Measurements from ENCODE around the gene SLF2.

The SLF2 gene

GRCh38 chr10:100998991-100999741, 86.4 kb downstream of the SLF2 start:
- Histone ChIP-seq H3K4me3 (ENCODE audit: low read depth, low read length) (peak overlapping the region; percentile 86), H3K9ac (ENCODE audit: low read length) (peak overlapping the region; percentile 94), H4K91ac (ENCODE audit: low read depth, low read length) (peak overlapping the region; percentile 97), H3K9me3 (ENCODE audit: insufficient read depth, low read depth, low read length) (no peaks in the 10 kb centered on the region), H3K79me1 (ENCODE audit: low read length) (peaks cover 37% of the 10 kb centered on the region), H2AK5ac (ENCODE audit: low read length) (peak overlapping the region; percentile 84), H3K18ac (ENCODE audit: low read length) (peak overlapping the region; percentile 97), H2BK120ac (ENCODE audit: insufficient read depth, low read length, poor library complexity) (peak overlapping the region; percentile 84), H3K27me3 (ENCODE audit: insufficient read depth, low read length) (no peaks in the 10 kb centered on the region), H2AFZ (ENCODE audit: insufficient read depth, low read length, poor library complexity) (peak overlapping the region; percentile 72), H3K4me2 (ENCODE audit: low read length) (peak overlapping the region; percentile 93), H3K27ac (ENCODE audit: low read depth, low read length) (peak overlapping the region; percentile 96), H2BK5ac (ENCODE audit: low read depth, low read length, poor library complexity) (peak overlapping the region; percentile 91), H3K4me1 (ENCODE audit: control insufficient read depth in 1 of 2, insufficient read depth in 2 of 2, low read length in 2 of 2) (peaks cover 21 to 24% of the 10 kb centered on the region in 2 experiments), H3K14ac (ENCODE audit: low read length) (peak overlapping the region; percentile 87), H3K4ac (ENCODE audit: low read depth, low read length) (peak overlapping the region; percentile 93), H4K8ac (ENCODE audit: low read depth, low read length) (peak overlapping the region; percentile 92), H3K23ac (ENCODE audit: low read length) (peak overlapping the region; percentile 92), H3K79me2 (ENCODE audit: control insufficient read depth, insufficient read depth, low read length, poor library complexity) (peaks cover 35% of the 10 kb centered on the region), H2BK12ac (ENCODE audit: low read length) (no peak overlapping the region), H4K12ac (ENCODE audit: low read depth, low read length) (peak overlapping the region; percentile 83), H3K36me3 (ENCODE audit: control insufficient read depth in 1 of 2, insufficient read depth in 2 of 2, low read length in 2 of 2) (peaks cover 19 to 20% of the 10 kb centered on the region in 2 experiments)
- no CpG with 5 or more reads among the region's 83 CpGs for WGBS (ENCODE audit: extremely low coverage, insufficient coverage, insufficient read length)
- DNase-seq: peak; percentile 61 to 80

GRCh38 chr10:100999742-101000126, 87.0 kb downstream of the SLF2 start, which contains the start of gene LZTS2:
LZTS2 (plus strand) TSS chr10:100999808; CDS start chr10:101002539, 2,731 bp downstream.
- no peak for DNase-seq
- Histone ChIP-seq H3K4me1 (ENCODE audit: control insufficient read depth in 1 of 2, insufficient read depth in 2 of 2, low read length in 2 of 2) (peaks cover 21 to 24% of the 10 kb centered on the region in 2 experiments), H2AK5ac (ENCODE audit: low read length) (peak within 1 kb of the TSS; percentile 86), H3K79me2 (ENCODE audit: control insufficient read depth, insufficient read depth, low read length, poor library complexity) (peaks cover 35% of the 10 kb centered on the region), H2BK5ac (ENCODE audit: low read depth, low read length, poor library complexity) (peak within 1 kb of the TSS; percentile 91), H4K12ac (ENCODE audit: low read depth, low read length) (peak within 1 kb of the TSS; percentile 83), H3K27ac (ENCODE audit: low read depth, low read length) (peak within 1 kb of the TSS; percentile 96), H4K8ac (ENCODE audit: low read depth, low read length) (peak within 1 kb of the TSS; percentile 92), H2BK120ac (ENCODE audit: insufficient read depth, low read length, poor library complexity) (peak within 1 kb of the TSS; percentile 92), H3K9ac (ENCODE audit: low read length) (peak within 1 kb of the TSS; percentile 94), H3K18ac (ENCODE audit: low read length) (peak within 1 kb of the TSS; percentile 97), H3K27me3 (ENCODE audit: insufficient read depth, low read length) (no peaks in the 10 kb centered on the region), H2BK12ac (ENCODE audit: low read length) (peak within 1 kb of the TSS; percentile 42), H3K4me3 (ENCODE audit: low read depth, low read length) (peak within 1 kb of the TSS; percentile 86), H3K4ac (ENCODE audit: low read depth, low read length) (peak within 1 kb of the TSS; percentile 93), H2AFZ (ENCODE audit: insufficient read depth, low read length, poor library complexity) (peak within 1 kb of the TSS; percentile 75), H3K79me1 (ENCODE audit: low read length) (peaks cover 37% of the 10 kb centered on the region), H3K9me3 (ENCODE audit: insufficient read depth, low read depth, low read length) (no peaks in the 10 kb centered on the region), H3K14ac (ENCODE audit: low read length) (peak within 1 kb of the TSS; percentile 91), H3K36me3 (ENCODE audit: control insufficient read depth in 1 of 2, insufficient read depth in 2 of 2, low read length in 2 of 2) (peaks cover 22% of the 10 kb centered on the region in 2 experiments), H4K91ac (ENCODE audit: low read depth, low read length) (peak within 1 kb of the TSS; percentile 97), H3K23ac (ENCODE audit: low read length) (peak within 1 kb of the TSS; percentile 92), H3K4me2 (ENCODE audit: low read length) (peak within 1 kb of the TSS; percentile 93)
- WGBS (ENCODE audit: extremely low coverage, insufficient coverage, insufficient read length): no CpG with 5 or more reads among the region's 44 CpGs

- peak overlapping the region; percentile 86 for H2AK5ac ChIP-seq (ENCODE audit: low read length)
- H2AFZ ChIP-seq (ENCODE audit: insufficient read depth, low read length, poor library complexity): peak overlapping the region; percentile 75
- peaks cover 21 to 24% of the 10 kb centered on the region in 2 experiments for H3K4me1 ChIP-seq (ENCODE audit: control insufficient read depth in 1 of 2, insufficient read depth in 2 of 2, low read length in 2 of 2)
- peak overlapping the region; percentile 42 for H2BK12ac ChIP-seq (ENCODE audit: low read length)
- no peak for DNase-seq
- WGBS (ENCODE audit: extremely low coverage, insufficient coverage, insufficient read length): no CpG with 5 or more reads among the region's 19 CpGs
- H3K27me3 ChIP-seq (ENCODE audit: insufficient read depth, low read length): no peaks in the 10 kb centered on the region
- peak overlapping the region; percentile 92 for H3K4me2 ChIP-seq (ENCODE audit: low read length)
- H2BK5ac ChIP-seq (ENCODE audit: low read depth, low read length, poor library complexity): peak overlapping the region; percentile 90
- H3K4me3 ChIP-seq (ENCODE audit: low read depth, low read length): peak overlapping the region; percentile 86
- peaks cover 37% of the 10 kb centered on the region for H3K79me1 ChIP-seq (ENCODE audit: low read length)
- peak overlapping the region; percentile 71 for H4K12ac ChIP-seq (ENCODE audit: low read depth, low read length)
- peak overlapping the region; percentile 95 for H3K18ac ChIP-seq (ENCODE audit: low read length)
- H4K91ac ChIP-seq (ENCODE audit: low read depth, low read length): peak overlapping the region; percentile 97
- H3K27ac ChIP-seq (ENCODE audit: low read depth, low read length): peak overlapping the region; percentile 64
- H2BK120ac ChIP-seq (ENCODE audit: insufficient read depth, low read length, poor library complexity): peak overlapping the region; percentile 92
- H3K36me3 ChIP-seq (ENCODE audit: control insufficient read depth in 1 of 2, insufficient read depth in 2 of 2, low read length in 2 of 2): peaks cover 26 to 28% of the 10 kb centered on the region in 2 experiments
- H3K4ac ChIP-seq (ENCODE audit: low read depth, low read length): peak overlapping the region; percentile 91
- H3K9ac ChIP-seq (ENCODE audit: low read length): peak overlapping the region; percentile 94
- H3K9me3 ChIP-seq (ENCODE audit: insufficient read depth, low read depth, low read length): no peaks in the 10 kb centered on the region
- no peak overlapping the region for H3K23ac ChIP-seq (ENCODE audit: low read length)
- H3K14ac ChIP-seq (ENCODE audit: low read length): peak overlapping the region; percentile 91
- peak overlapping the region; percentile 91 for H4K8ac ChIP-seq (ENCODE audit: low read depth, low read length)
- H3K79me2 ChIP-seq (ENCODE audit: control insufficient read depth, insufficient read depth, low read length, poor library complexity): peaks cover 35% of the 10 kb centered on the region
Observed at GRCh38 chr10:101000127-101000914, 87.6 kb downstream of the SLF2 start.

- WGBS (ENCODE audit: extremely low coverage, insufficient coverage, insufficient read length): no CpG with 5 or more reads among the region's 12 CpGs
Observed at GRCh38 chr10:101000915-101001658, 88.3 kb downstream of the SLF2 start.

More at GRCh38 chr10:101000915-101001658, 88.3 kb downstream of the SLF2 start:
- no peak overlapping the region for H2BK12ac ChIP-seq (ENCODE audit: low read length)
- peaks cover 34 to 36% of the 10 kb centered on the region in 2 experiments for H3K36me3 ChIP-seq (ENCODE audit: control insufficient read depth in 1 of 2, insufficient read depth in 2 of 2, low read length in 2 of 2)
- peaks cover 21 to 24% of the 10 kb centered on the region in 2 experiments for H3K4me1 ChIP-seq (ENCODE audit: control insufficient read depth in 1 of 2, insufficient read depth in 2 of 2, low read length in 2 of 2)
- H3K4me2 ChIP-seq (ENCODE audit: low read length): peak overlapping the region; percentile 92
- peak overlapping the region; percentile 91 for H3K4ac ChIP-seq (ENCODE audit: low read depth, low read length)
- H3K18ac ChIP-seq (ENCODE audit: low read length): peak overlapping the region; percentile 39
- H3K14ac ChIP-seq (ENCODE audit: low read length): peak overlapping the region; percentile 15
- H2AFZ ChIP-seq (ENCODE audit: insufficient read depth, low read length, poor library complexity): no peak overlapping the region
- peak overlapping the region; percentile 64 for H3K27ac ChIP-seq (ENCODE audit: low read depth, low read length)
- H3K9me3 ChIP-seq (ENCODE audit: insufficient read depth, low read depth, low read length): no peaks in the 10 kb centered on the region
- peak overlapping the region; percentile 90 for H2BK5ac ChIP-seq (ENCODE audit: low read depth, low read length, poor library complexity)
- DNase-seq: peak; percentile 26 to 34
- peak overlapping the region; percentile 86 for H3K4me3 ChIP-seq (ENCODE audit: low read depth, low read length)
- peaks cover 37% of the 10 kb centered on the region for H3K79me1 ChIP-seq (ENCODE audit: low read length)
- peaks cover 35% of the 10 kb centered on the region for H3K79me2 ChIP-seq (ENCODE audit: control insufficient read depth, insufficient read depth, low read length, poor library complexity)
- no peaks in the 10 kb centered on the region for H3K27me3 ChIP-seq (ENCODE audit: insufficient read depth, low read length)
- H4K12ac ChIP-seq (ENCODE audit: low read depth, low read length): no peak overlapping the region
- peak overlapping the region; percentile 34 for H3K9ac ChIP-seq (ENCODE audit: low read length)
- H2BK120ac ChIP-seq (ENCODE audit: insufficient read depth, low read length, poor library complexity): no peak overlapping the region
- H2AK5ac ChIP-seq (ENCODE audit: low read length): peak overlapping the region; percentile 86
- H4K8ac ChIP-seq (ENCODE audit: low read depth, low read length): peak overlapping the region; percentile 91
- H3K23ac ChIP-seq (ENCODE audit: low read length): no peak overlapping the region
- H4K91ac ChIP-seq (ENCODE audit: low read depth, low read length): peak overlapping the region; percentile 97
